Calu3 (cell line): Measurements from ENCODE around the gene TEAD1. TPM values are rescaled to one million over a fixed set of nuclear protein-coding genes. Genes with fewer than 3 reads are reported as not detected.

Source experiments
- BruUV-seq: library from RNA; stranded (reverse); fragments of 400-500 nt; replicated peaks from 2 replicates; lab custom pipeline; 2021; lab: Mats Ljungman, UMichigan
- CTCF ChIA-PET: fragments of 300-600 bp; sonication (Branson Sonifier 250); formaldehyde crosslinking; loops from one replicate; lab custom pipeline; 2022; ENCODE audit warnings: antibody characterized with exemption; lab: Charles Lee
- DNase-seq: peaks from one replicate; pipeline ENCODE4 v3.0.0; 2022
- H3K27ac Mint-ChIP-seq: one replicate; pipeline ENCODE4 v1.8.0; 2022; ENCODE audit warnings: mixed read lengths; ENCODE audit not compliant: unreplicated experiment
- H3K27me3 Mint-ChIP-seq: one replicate; pipeline ENCODE4 v1.8.0; 2022; ENCODE audit warnings: mixed read lengths; ENCODE audit not compliant: unreplicated experiment
- H3K36me3 Mint-ChIP-seq: one replicate; pipeline ENCODE4 v1.8.0; 2022; ENCODE audit warnings: mild to moderate bottlenecking, moderate library complexity, mixed read lengths; ENCODE audit not compliant: insufficient read depth, unreplicated experiment
- H3K4me1 Mint-ChIP-seq: one replicate; pipeline ENCODE4 v1.8.0; 2022; ENCODE audit warnings: mild to moderate bottlenecking, low read depth, mixed read lengths; ENCODE audit not compliant: unreplicated experiment
- H3K4me3 Mint-ChIP-seq: one replicate; pipeline ENCODE4 v1.8.0; 2022; ENCODE audit warnings: mild to moderate bottlenecking, low read depth, moderate library complexity, mixed read lengths; ENCODE audit not compliant: unreplicated experiment
- H3K9me3 Mint-ChIP-seq: one replicate; pipeline ENCODE4 v1.8.0; 2022; ENCODE audit warnings: low read depth, mixed read lengths; ENCODE audit not compliant: unreplicated experiment
- intact Hi-C: fragments of 100-400 bp; cut with micrococcal nuclease; formaldehyde crosslinking; loops from one replicate; pipeline ENCODE4 v1.10.0; 2022; ENCODE audit not compliant: unreplicated experiment
- total RNA-seq: library from RNA; stranded (reverse); gene quantifications from 2 replicates; pipeline ENCODE4 v1.2.3, GENCODE V29; 2022
- TF ChIP-seq, protein P1 (sequence below): fragments of 200-600 bp; IDR thresholded peaks from one replicate; pipeline ENCODE4 v1.8.0; 2022; ENCODE audit warnings: antibody characterized with exemption; ENCODE audit not compliant: unreplicated experiment

Gene TEAD1
- total RNA-seq, 1 experiment from 2014 or later = 104 TPM

DNA sequence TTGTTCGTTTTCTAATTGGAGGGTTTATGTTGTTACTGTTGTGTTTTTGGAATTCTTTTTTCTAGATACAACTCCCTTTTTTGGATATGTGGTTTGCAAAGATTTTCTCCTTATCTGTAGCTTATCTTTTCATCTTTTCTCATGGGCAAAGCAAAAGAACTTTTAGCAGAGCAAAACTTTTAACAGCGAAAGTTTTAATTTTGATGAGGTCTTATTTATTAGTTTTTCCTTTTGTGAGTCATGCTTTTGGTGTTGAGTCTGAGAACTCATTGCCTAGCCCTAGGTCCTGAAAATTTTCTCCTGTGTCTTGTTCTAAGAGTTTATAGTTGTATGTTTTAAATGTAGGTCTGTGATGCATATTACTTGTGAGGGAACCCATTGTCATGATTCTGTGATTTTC is 99.4 kb downstream of the TEAD1 start:
- H3K4me1 Mint-ChIP-seq = peaks cover 19% of the 10 kb centered on the region
- H3K4me3 Mint-ChIP-seq = no peak overlapping the region
- CTCF ChIA-PET = no interaction called here
- intact Hi-C loops = loop anchor here (5.0 kb wide), 1 partner anchor 51 kb away; no protein-coding TSS in a partner anchor
- BruUV-seq = no TSS peak
- TF ChIP-seq, protein P1, sequence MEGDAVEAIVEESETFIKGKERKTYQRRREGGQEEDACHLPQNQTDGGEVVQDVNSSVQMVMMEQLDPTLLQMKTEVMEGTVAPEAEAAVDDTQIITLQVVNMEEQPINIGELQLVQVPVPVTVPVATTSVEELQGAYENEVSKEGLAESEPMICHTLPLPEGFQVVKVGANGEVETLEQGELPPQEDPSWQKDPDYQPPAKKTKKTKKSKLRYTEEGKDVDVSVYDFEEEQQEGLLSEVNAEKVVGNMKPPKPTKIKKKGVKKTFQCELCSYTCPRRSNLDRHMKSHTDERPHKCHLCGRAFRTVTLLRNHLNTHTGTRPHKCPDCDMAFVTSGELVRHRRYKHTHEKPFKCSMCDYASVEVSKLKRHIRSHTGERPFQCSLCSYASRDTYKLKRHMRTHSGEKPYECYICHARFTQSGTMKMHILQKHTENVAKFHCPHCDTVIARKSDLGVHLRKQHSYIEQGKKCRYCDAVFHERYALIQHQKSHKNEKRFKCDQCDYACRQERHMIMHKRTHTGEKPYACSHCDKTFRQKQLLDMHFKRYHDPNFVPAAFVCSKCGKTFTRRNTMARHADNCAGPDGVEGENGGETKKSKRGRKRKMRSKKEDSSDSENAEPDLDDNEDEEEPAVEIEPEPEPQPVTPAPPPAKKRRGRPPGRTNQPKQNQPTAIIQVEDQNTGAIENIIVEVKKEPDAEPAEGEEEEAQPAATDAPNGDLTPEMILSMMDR = no peak
- no peak for DNase-seq
- no peaks in the 10 kb centered on the region for H3K9me3 Mint-ChIP-seq
- no peak overlapping the region for H3K27ac Mint-ChIP-seq
- no peaks in the 10 kb centered on the region for H3K27me3 Mint-ChIP-seq
- peaks cover 5% of the 10 kb centered on the region for H3K36me3 Mint-ChIP-seq

DNA sequence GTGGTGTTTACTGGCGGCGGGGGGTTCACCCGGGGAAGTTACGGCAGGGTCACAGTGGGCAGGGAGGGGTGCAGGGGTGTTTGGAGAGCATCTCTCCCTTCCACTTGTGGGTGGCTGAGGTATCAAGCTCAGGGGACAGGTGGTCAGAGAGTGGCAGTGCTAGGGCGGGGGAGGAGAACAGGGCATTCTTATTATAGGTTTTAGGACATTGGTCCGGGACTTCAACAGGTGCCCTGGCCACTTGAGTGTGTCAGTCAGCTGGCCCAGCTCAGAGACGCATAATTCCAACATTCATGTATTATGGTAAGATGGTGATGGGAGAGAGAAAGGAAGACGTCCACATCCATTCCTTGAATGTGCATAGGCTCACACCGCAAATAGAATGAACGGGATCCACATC is 101.7 kb downstream of the TEAD1 start:
- no peaks in the 10 kb centered on the region for H3K27me3 Mint-ChIP-seq
- DNase-seq = no peak
- CTCF ChIA-PET = interaction anchor here (1.4 kb wide), 1 partner anchor 11 kb away, joined by 3 read pairs; no protein-coding TSS in a partner anchor
- peaks cover 5% of the 10 kb centered on the region for H3K36me3 Mint-ChIP-seq
- intact Hi-C loops = no loop called here
- H3K9me3 Mint-ChIP-seq = no peaks in the 10 kb centered on the region
- TF ChIP-seq, protein P1 = no peak
- H3K27ac Mint-ChIP-seq = no peak overlapping the region
- no TSS peak for BruUV-seq
- peaks cover 19% of the 10 kb centered on the region for H3K4me1 Mint-ChIP-seq
- H3K4me3 Mint-ChIP-seq = no peak overlapping the region

DNA sequence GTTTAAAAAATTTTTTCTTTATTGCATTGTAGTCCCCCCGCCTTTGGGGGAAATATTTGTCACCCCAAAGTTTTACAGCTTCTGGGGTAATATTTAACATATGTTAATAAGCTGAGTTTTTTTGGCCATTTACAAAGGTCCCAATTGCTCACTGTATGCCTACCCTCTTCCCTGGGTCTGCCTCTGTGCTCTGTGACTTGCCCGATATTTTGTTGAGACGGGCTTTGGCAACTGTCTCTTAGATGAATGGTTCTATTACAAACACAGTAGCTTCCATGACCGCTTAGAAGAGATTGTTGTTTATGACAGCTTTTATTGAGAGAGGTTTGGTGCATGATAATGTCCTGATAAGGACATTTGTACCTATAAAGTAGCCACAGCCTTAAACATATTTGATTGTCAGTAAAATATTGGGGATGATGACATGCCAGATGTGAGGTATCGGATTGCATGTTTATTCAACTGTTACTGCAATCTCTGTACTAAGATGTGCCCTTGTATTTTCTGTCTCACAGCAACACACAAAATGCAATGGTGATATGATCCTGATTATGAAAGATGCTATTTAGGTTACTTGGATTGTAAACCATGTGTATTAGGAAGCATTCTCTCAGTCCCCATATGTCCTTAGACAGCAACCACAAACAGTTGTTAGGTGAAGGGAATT is 103.1 kb downstream of the TEAD1 start:
- no peaks in the 10 kb centered on the region for H3K9me3 Mint-ChIP-seq
- DNase-seq = no peak
- H3K27me3 Mint-ChIP-seq = no peaks in the 10 kb centered on the region
- CTCF ChIA-PET = interaction anchor here (0.9 kb wide), 1 partner anchor 98 kb away, joined by 4 read pairs; no protein-coding TSS in a partner anchor
- H3K4me1 Mint-ChIP-seq = peaks cover 21% of the 10 kb centered on the region
- intact Hi-C loops = no loop called here
- no peak overlapping the region for H3K4me3 Mint-ChIP-seq
- peaks cover 10% of the 10 kb centered on the region for H3K36me3 Mint-ChIP-seq
- no peak overlapping the region for H3K27ac Mint-ChIP-seq
- TF ChIP-seq, protein P1 = no peak
- no TSS peak for BruUV-seq

DNA sequence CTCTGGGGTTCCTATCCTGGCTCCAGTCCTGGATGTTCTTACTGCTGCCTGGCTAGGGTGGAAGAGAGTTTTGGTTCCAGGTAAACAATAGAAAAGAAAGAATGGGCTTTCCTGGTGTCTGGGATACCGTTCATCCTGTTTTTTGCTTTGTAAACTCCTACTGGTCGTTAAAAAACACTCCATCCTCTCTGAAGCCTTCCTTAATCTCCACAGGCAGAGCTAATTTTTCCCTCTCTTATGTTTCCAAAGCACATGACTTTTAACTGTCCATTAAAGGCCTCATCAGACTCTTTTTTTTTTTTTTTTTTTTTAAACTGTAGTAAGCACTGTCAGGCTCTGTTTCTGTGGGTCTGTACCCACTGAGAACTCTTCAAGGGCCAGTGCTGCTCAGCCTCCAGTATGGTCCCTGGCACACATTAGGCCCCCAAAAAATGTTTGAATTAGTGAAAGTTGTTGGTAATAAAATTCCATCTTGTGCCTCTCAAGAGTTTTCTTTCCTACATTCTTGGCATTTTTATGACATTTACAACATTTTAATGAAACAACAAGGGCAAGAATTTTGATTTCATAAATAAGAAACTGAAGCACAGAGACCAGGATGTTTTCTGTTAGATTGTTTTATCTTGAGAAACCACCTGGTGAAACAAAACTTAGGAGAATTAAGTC is 104.2 kb downstream of the TEAD1 start:
- no peak for DNase-seq
- Mint-ChIP-seq H3K4me1 (peaks cover 29% of the 10 kb centered on the region), H3K36me3 (peaks cover 10% of the 10 kb centered on the region), H3K27me3 (no peaks in the 10 kb centered on the region), H3K9me3 (no peaks in the 10 kb centered on the region), H3K27ac (no peak overlapping the region), H3K4me3 (no peak overlapping the region)
- BruUV-seq = no TSS peak
- TF ChIP-seq, protein P1 = no peak
- intact Hi-C loops = no loop called here
- CTCF ChIA-PET = interaction anchor here (0.6 to 0.9 kb wide), 3 partner anchors 99 to 1836 kb away, joined by 3 to 4 read pairs (median 4); no protein-coding TSS in a partner anchor
